GM18499 (cell line): ENCODE measurements around the gene ANKRD7.
A peak's percentile ranks its signal among the peaks of the same experiment; 100 is the strongest.

ENCODE experiments used
- ATAC-seq: cut with Tn5 transposase; IDR thresholded peaks from one replicate; pipeline ENCODE4 v1.9.1; 2021; ENCODE audit warnings: moderate number of reproducible peaks; ENCODE audit not compliant: insufficient read depth, unreplicated experiment

Gene ANKRD7

GRCh38 chr7:118224521-118224920 is at the start of gene ANKRD7:
Gene ANKRD7, plus strand, starts transcription at chr7:118224704. Its CDS starts 127 bp downstream, at chr7:118224831.
- no peak for ATAC-seq

GRCh38 chr7:118175740-118176139 is 48.8 kb upstream of the ANKRD7 start:
- no peak for ATAC-seq

GRCh38 chr7:118179191-118179590 is 45.3 kb upstream of the ANKRD7 start:
- ATAC-seq: no peak

- ATAC-seq: no peak
Measured at GRCh38 chr7:118182593-118183427, 41.7 kb upstream of the ANKRD7 start.

GRCh38 chr7:118183428-118183785 is 41.1 kb upstream of the ANKRD7 start:
- no peak for ATAC-seq

GRCh38 chr7:118183786-118184564 is 40.5 kb upstream of the ANKRD7 start, which contains the start of gene LSM8:
Gene LSM8, plus strand, starts transcription at chr7:118184164. Its CDS starts 60 bp downstream, at chr7:118184224.
- peak; percentile 95 for ATAC-seq

GRCh38 chr7:118184565-118184940 is 40.0 kb upstream of the ANKRD7 start:
- no peak for ATAC-seq

- ATAC-seq: no peak
Measured at GRCh38 chr7:118185163-118185860, 39.2 kb upstream of the ANKRD7 start.

GRCh38 chr7:118186501-118186900 is 38.0 kb upstream of the ANKRD7 start:
- no peak for ATAC-seq

GRCh38 chr7:118194571-118194970 is 29.9 kb upstream of the ANKRD7 start:
- ATAC-seq: no peak

- peak; percentile 56 for ATAC-seq
Measured at GRCh38 chr7:118195837-118196474, 28.5 kb upstream of the ANKRD7 start.

- ATAC-seq: no peak
Measured at GRCh38 chr7:118202061-118202460, 22.4 kb upstream of the ANKRD7 start.

GRCh38 chr7:118214051-118214832 is 10.3 kb upstream of the ANKRD7 start:
- peak; percentile 86 for ATAC-seq

GRCh38 chr7:118214833-118215182 is 9.7 kb upstream of the ANKRD7 start:
- ATAC-seq: no peak

- no peak for ATAC-seq
Measured at GRCh38 chr7:118217210-118217619, 7.3 kb upstream of the ANKRD7 start.

GRCh38 chr7:118218413-118219156 is 5.9 kb upstream of the ANKRD7 start:
- ATAC-seq: no peak

GRCh38 chr7:118219157-118219512 is 5.4 kb upstream of the ANKRD7 start:
- ATAC-seq: no peak

GRCh38 chr7:118220583-118220982 is 3.9 kb upstream of the ANKRD7 start:
- no peak for ATAC-seq

GRCh38 chr7:118222591-118222990 is 1.9 kb upstream of the ANKRD7 start:
- no peak for ATAC-seq
